ENCODE measurements around the gene B4GALNT4.
A peak's percentile ranks its signal among the peaks of the same experiment; 100 is the strongest.

The B4GALNT4 gene

DNA sequence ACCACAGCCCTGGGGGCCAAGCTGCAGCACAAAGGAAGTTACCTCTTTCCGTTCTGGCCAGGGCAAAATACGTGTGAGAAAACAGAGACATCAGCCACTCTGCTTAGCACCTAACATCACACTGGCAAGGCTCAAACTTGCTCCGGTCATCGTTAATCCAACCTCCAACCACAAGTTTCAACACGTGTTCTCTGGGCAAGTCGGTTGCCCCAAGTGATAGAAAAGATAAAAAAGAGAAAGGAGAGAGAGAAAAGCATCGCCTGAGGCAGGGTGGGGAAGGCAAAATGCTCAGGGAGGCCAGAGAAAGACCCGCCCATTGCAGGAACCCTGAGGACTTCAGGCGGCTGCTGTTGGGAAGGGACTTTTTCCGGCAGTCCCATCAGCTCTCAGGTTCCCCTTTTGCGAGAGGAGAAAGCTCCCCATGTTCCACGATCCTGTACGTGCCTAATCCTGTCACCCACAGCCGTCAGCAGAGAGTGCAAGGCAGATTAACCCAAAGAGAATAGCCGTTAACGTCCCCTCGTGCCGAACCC is 18.5 kb upstream of the B4GALNT4 start:
- no peak for TF ChIP-seq CTCF (IDR thresholded peaks at IDR 0.05; ENCODE audit: extremely low read depth, insufficient read depth, missing control alignments)
- in situ Hi-C loops (cut with MboI; ENCODE audit: low pct_unique_long_range_greater_than_20kb, low sequenced_read_pairs, unreplicated experiment) = loop anchor here (10.0 kb wide), 1 partner anchor 46 kb away; the partner anchor contains the start of gene IFITM2
- DNase-seq (ENCODE audit: low spot score) = no peak

GRCh38 chr11:351411-351810 is 17.9 kb upstream of the B4GALNT4 start:
- in situ Hi-C loops (cut with MboI; ENCODE audit: low pct_unique_long_range_greater_than_20kb, low sequenced_read_pairs, unreplicated experiment) = loop anchor here (10.0 kb wide), 1 partner anchor 47 kb away; the partner anchor contains the start of gene IFITM2
- no peak for DNase-seq (ENCODE audit: low spot score)
- no peak for TF ChIP-seq CTCF (IDR thresholded peaks at IDR 0.05; ENCODE audit: extremely low read depth, insufficient read depth, missing control alignments)

GRCh38 chr11:352456-353031 is 16.8 kb upstream of the B4GALNT4 start:
- no peak for DNase-seq (ENCODE audit: low spot score)
- no peak for TF ChIP-seq CTCF (IDR thresholded peaks at IDR 0.05; ENCODE audit: extremely low read depth, insufficient read depth, missing control alignments)
- in situ Hi-C loops (cut with MboI; ENCODE audit: low pct_unique_long_range_greater_than_20kb, low sequenced_read_pairs, unreplicated experiment) = loop anchor here (10.0 kb wide), 1 partner anchor 48 kb away; the partner anchor contains the start of gene IFITM2

DNA sequence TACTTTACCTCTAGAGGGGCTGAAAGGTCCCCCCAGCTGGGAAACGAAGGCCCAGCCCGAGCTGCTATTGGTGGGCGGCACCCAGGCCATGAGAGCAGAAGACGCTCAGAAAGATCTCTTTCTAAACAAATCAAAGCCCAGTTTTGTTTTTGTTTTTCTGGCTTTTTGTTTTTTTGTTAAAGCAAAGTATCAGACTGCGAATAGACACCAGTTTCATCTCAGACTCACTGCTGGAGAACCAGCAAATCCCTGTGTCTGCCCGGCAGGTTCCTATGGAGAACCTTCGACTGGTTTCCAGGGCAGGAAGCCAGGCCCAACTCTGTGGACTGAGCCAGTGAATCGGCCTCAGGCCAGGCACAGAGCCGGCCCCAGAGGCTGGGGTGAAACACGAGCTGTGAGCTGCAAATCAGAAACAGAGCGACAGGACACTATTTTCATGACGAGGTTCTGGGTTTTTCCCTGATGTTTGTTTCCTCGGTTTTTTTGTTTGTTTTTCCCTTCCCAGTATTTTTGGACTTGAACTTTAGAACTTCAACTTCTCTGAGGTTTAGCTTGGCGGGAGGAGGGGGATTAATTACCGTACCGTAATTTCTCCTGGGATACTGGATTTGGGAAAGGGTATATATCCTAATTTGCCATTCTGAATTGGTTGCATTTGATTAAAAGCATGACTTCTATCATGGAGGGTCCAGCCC is 16.0 kb upstream of the B4GALNT4 start:
- in situ Hi-C loops (cut with MboI; ENCODE audit: low pct_unique_long_range_greater_than_20kb, low sequenced_read_pairs, unreplicated experiment) = loop anchor here (10.0 kb wide), 1 partner anchor 49 kb away; the partner anchor contains the start of gene IFITM2
- no peak for TF ChIP-seq CTCF (IDR thresholded peaks at IDR 0.05; ENCODE audit: extremely low read depth, insufficient read depth, missing control alignments)
- no peak for DNase-seq (ENCODE audit: low spot score)

- no peak for TF ChIP-seq CTCF (IDR thresholded peaks at IDR 0.05; ENCODE audit: extremely low read depth, insufficient read depth, missing control alignments)
- peak; percentile 94 for DNase-seq (ENCODE audit: low spot score)
Observed at GRCh38 chr11:355581-356458, 13.5 kb upstream of the B4GALNT4 start.

DNA sequence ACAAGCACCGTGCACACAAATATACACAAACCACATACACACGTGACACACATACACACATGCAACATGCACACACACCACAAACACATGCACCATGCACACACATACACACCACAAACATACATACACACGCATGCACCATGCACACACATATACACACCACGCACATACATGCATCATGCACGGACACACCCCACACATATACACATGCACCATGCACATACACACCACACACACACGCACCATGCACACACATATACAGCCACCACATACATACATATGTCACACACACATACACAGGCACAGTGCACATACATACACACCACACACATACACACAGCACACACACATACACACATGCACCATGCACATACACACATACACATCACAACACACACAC is 12.7 kb upstream of the B4GALNT4 start:
- in situ Hi-C loops (cut with MboI; ENCODE audit: low pct_unique_long_range_greater_than_20kb, low sequenced_read_pairs, unreplicated experiment) = loop anchor here (10.0 kb wide), 1 partner anchor 52 kb away; the partner anchor contains the start of gene IFITM2
- no peak for DNase-seq (ENCODE audit: low spot score)
- no peak for TF ChIP-seq CTCF (IDR thresholded peaks at IDR 0.05; ENCODE audit: extremely low read depth, insufficient read depth, missing control alignments)

More at GRCh38 chr11:355581-356458, 13.5 kb upstream of the B4GALNT4 start:
- in situ Hi-C loops (cut with MboI; ENCODE audit: low pct_unique_long_range_greater_than_20kb, low sequenced_read_pairs, unreplicated experiment) = loop anchor here (10.0 kb wide), 1 partner anchor 51 kb away; the partner anchor contains the start of gene IFITM2
